Activated T-cell treated with anti-CD3 and anti-CD28 coated beads, Interleukin-2, amount 50 U/mL, for 24 hours (primary cell): ENCODE measurements around the gene CMC4.

Source experiments
- DNase-seq: peaks from one replicate; pipeline ENCODE4 v3.0.0-alpha.2; 2020
- H3K27ac Mint-ChIP-seq: 2 replicates; pipeline ENCODE4 v1.8.0; 2020; ENCODE audit warnings: mild to moderate bottlenecking, mixed read lengths
- H3K27me3 Mint-ChIP-seq: 2 replicates; pipeline ENCODE4 v1.8.0; 2020; ENCODE audit warnings: mixed read lengths
- H3K36me3 Mint-ChIP-seq: 2 replicates; pipeline ENCODE4 v1.8.0; 2020; ENCODE audit warnings: low read depth, mixed read lengths
- H3K4me1 Mint-ChIP-seq: 2 replicates; pipeline ENCODE4 v1.8.0; 2020; ENCODE audit warnings: low read depth, mixed read lengths
- H3K4me3 Mint-ChIP-seq: 2 replicates; pipeline ENCODE4 v1.8.0; 2020; ENCODE audit warnings: mild to moderate bottlenecking, moderate library complexity, mixed read lengths
- H3K9me3 Mint-ChIP-seq: 2 replicates; pipeline ENCODE4 v1.8.0; 2020; ENCODE audit warnings: mixed read lengths

Gene CMC4, protein sequence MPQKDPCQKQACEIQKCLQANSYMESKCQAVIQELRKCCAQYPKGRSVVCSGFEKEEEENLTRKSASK

DNA sequence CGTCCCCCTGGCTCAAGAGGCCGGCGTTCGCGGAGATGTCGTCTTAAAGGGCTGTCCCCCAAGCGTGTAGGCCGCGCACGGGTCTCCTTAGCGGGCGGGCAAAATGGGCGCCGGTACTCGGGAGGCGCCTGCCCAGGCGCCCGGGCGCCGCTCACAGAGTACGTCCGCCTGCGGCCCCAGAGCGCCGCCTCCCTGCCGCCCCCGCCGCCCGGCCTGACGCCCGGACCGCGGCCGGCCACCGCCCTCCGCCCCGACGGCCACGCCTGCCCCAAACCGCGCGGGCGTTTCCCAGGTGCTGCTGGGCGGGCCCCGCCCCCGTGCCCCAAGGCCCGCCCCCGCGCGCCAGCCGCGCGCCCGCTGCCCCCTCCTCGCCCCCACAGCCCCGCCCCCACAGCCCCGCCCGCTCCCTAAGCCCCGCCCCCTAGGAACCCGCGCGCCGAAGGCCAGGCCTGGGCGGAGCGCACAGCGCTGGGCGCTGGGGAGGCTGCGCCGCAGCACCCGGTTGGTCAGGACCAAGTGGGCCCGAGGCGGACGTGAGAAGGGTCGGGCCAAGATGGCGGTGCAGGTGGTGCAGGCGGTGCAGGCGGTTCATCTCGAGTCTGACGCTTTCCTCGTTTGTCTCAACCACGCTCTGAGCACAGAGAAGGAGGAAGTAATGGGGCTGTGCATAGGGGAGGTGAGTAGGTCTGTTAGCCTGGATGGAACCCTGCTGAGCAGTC, at the start of gene CMC4, which contains the start of the genes BRCC3 and MTCP1:
Gene CMC4 (minus strand): TSS at position 162 of the 719 bp plus-strand sequence. CDS start 7,113 bp downstream, outside the sequence.
Gene BRCC3 (plus strand): TSS at position 534 of the 719 bp plus-strand sequence. CDS start 20 bp downstream, at position 554.
Gene MTCP1 (minus strand): TSS at position 162 of the 719 bp plus-strand sequence. CDS start 5,126 bp downstream, outside the sequence.
- peak; percentile 83 for DNase-seq
- peaks cover 46% of the 10 kb centered on the region for H3K4me1 Mint-ChIP-seq
- peak within 1 kb of the TSS; percentile 92 for H3K27ac Mint-ChIP-seq
- no peaks in the 10 kb centered on the region for H3K27me3 Mint-ChIP-seq
- no peaks in the 10 kb centered on the region for H3K9me3 Mint-ChIP-seq
- peaks cover 47% of the 10 kb centered on the region for H3K36me3 Mint-ChIP-seq
- peak within 1 kb of the TSS; percentile 90 for H3K4me3 Mint-ChIP-seq

DNA sequence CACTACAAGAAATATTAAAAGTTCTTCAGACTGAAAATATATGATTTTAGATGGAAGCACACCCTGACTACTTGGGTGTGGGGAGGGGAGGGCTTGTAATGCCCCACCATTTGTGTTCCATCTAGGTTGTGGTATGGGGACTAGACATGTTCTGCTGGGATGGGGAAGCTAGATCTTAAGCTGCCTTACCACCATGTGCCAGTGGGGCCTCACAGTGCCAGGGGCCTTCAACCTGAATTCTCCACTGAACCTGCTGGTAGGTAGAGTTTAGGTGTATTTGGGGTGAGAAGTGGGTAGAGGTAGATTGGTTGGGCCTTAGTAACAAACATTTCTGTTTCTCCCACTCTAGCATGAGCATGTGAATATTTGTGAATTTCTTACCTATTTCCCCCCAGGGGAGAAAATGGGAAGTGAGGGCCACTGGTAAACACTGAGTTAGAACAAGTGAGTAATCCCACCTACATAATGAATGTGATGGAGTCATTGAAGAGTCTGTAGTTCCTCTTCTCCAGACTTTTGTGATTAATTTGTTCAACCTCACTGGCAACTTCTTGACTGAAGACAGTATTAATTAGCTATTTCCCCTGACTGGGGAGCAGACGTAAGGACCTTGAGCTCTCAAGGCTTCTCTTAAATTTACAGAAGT, 44.4 kb upstream of the CMC4 start:
- Mint-ChIP-seq H3K27ac (no peak overlapping the region), H3K27me3 (peaks cover 4% of the 10 kb centered on the region), H3K4me1 (no peaks in the 10 kb centered on the region), H3K4me3 (no peak overlapping the region), H3K9me3 (no peaks in the 10 kb centered on the region), H3K36me3 (peaks cover 63% of the 10 kb centered on the region)
- no peak for DNase-seq

DNA sequence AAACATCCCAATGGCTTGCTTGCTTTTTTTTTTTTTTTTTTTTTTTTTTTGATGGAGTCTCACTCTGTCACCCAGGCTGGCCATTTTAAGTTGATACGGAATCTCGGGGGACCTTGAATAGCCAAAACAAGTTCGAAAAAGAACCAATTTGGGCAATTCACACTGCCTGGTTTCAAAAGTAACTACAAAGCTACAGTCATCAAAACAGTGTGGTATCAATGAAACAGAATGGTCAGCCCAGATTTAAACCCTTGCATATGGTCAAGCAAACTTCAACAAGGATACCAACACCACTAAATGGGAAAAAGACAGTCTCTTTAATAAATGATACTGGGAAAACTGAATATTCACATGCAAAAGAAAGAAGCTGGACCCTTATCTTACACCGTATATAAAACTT, 42.2 kb upstream of the CMC4 start:
- DNase-seq = no peak
- no peak overlapping the region for H3K4me3 Mint-ChIP-seq
- peaks cover 55% of the 10 kb centered on the region for H3K36me3 Mint-ChIP-seq
- no peak overlapping the region for H3K27ac Mint-ChIP-seq
- H3K9me3 Mint-ChIP-seq = no peaks in the 10 kb centered on the region
- peaks cover 11% of the 10 kb centered on the region for H3K4me1 Mint-ChIP-seq
- peaks cover 4% of the 10 kb centered on the region for H3K27me3 Mint-ChIP-seq

DNA sequence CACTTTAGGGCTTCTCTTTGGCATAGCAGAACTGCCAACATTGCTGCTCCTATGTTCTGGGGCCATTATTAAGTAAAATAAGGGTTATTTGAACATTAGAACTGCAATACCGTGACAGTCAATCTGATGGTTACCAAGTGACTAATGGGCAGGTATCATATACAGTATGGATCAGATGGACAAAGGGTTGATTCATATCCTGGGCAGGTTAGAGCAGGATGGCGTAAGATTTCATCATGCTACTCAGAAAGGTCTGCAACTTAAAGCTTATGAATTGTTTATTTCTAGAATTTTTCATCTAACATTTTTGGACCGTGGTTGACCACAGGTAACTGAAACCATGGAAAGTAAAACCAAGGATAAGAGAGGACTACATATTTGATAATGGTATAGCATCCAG, 41.2 kb upstream of the CMC4 start:
- Mint-ChIP-seq H3K36me3 (peaks cover 57% of the 10 kb centered on the region), H3K27ac (no peak overlapping the region), H3K4me3 (no peak overlapping the region)

DNA sequence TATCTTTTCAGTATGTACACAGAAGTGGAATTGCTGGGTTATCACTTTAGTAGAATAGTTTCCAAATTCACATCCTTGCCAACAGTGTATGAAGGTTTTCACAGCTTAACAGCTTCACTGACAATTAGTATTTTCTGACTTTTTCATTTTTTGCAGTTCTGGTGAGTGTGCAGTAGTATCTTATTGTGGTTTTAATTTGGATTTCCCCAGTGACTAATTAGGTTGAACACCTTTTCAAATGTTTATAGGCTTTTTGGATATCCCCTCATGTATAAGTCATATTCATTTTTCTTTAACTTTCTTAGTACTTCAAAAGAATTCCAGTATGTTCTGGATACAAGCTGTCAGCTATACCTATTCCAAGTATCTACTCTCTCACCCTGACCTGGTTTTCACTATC, 37.5 kb upstream of the CMC4 start:
- peak overlapping the region; percentile 11 for H3K27ac Mint-ChIP-seq

More for the DNA sequence above, 41.2 kb upstream of the CMC4 start:
- DNase-seq = no peak
- H3K27me3 Mint-ChIP-seq = peaks cover 4% of the 10 kb centered on the region
- peaks cover 18% of the 10 kb centered on the region for H3K4me1 Mint-ChIP-seq
- H3K9me3 Mint-ChIP-seq = no peaks in the 10 kb centered on the region

DNA sequence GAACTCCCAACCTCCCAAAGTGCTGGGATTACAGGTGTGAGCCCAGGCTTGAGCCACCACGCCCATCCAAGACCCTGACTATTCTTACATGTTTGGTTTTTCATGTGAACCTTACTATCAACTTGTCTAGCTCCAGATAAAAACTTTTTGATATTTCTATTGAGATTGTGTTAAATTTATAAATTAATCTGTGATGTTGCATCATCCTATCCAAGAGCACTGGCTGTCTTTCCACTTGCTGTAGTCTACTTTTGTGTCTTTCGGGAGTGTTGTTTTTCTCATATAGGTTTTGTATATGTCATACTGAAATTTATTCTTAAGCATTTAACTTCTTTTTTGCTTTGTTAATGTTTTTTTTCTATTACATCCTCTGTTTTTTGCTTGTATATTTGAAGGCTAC, 35.0 kb upstream of the CMC4 start:
- peaks cover 26% of the 10 kb centered on the region for H3K4me1 Mint-ChIP-seq
- peaks cover 46% of the 10 kb centered on the region for H3K36me3 Mint-ChIP-seq
- no peaks in the 10 kb centered on the region for H3K9me3 Mint-ChIP-seq
- H3K27me3 Mint-ChIP-seq = peaks cover 4% of the 10 kb centered on the region
- DNase-seq = no peak
- no peak overlapping the region for H3K4me3 Mint-ChIP-seq
- no peak overlapping the region for H3K27ac Mint-ChIP-seq

More for the DNA sequence above, 37.5 kb upstream of the CMC4 start:
- H3K36me3 Mint-ChIP-seq = peaks cover 50% of the 10 kb centered on the region
- peaks cover 18% of the 10 kb centered on the region for H3K4me1 Mint-ChIP-seq
- no peaks in the 10 kb centered on the region for H3K9me3 Mint-ChIP-seq
- peaks cover 4% of the 10 kb centered on the region for H3K27me3 Mint-ChIP-seq
- H3K4me3 Mint-ChIP-seq = no peak overlapping the region
- DNase-seq = no peak

DNA sequence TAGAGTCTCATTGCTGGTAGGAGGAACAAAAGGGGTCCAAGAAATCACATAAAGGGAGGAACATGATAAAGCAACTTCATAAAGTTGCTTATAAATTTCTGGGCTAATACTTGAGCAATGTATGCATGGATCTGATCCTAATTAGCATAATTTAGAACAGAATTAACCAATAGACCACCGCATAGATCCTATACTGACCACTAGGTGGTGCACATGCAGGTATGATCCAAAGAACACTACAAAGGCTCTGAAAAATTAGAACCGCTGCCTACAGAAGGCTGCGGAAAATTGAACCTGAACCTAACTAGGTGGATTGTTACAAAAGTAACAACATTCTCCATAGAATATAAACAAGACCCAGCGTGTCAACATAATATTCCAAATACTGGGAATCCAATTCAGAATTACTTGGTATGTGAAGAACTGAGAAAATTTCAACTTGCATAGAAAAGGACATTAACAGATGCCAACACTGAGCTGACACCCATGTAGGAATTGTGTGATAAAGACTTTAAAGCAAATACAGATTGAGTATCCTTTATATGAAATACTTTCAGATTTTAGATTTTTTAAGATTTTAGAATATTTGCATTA, 23.6 kb upstream of the CMC4 start:
- Mint-ChIP-seq H3K27ac (no peak overlapping the region), H3K36me3 (peaks cover 62% of the 10 kb centered on the region), H3K4me1 (peaks cover 7% of the 10 kb centered on the region), H3K4me3 (no peak overlapping the region), H3K27me3 (peaks cover 3% of the 10 kb centered on the region), H3K9me3 (peaks cover 2% of the 10 kb centered on the region)
- no peak for DNase-seq

DNA sequence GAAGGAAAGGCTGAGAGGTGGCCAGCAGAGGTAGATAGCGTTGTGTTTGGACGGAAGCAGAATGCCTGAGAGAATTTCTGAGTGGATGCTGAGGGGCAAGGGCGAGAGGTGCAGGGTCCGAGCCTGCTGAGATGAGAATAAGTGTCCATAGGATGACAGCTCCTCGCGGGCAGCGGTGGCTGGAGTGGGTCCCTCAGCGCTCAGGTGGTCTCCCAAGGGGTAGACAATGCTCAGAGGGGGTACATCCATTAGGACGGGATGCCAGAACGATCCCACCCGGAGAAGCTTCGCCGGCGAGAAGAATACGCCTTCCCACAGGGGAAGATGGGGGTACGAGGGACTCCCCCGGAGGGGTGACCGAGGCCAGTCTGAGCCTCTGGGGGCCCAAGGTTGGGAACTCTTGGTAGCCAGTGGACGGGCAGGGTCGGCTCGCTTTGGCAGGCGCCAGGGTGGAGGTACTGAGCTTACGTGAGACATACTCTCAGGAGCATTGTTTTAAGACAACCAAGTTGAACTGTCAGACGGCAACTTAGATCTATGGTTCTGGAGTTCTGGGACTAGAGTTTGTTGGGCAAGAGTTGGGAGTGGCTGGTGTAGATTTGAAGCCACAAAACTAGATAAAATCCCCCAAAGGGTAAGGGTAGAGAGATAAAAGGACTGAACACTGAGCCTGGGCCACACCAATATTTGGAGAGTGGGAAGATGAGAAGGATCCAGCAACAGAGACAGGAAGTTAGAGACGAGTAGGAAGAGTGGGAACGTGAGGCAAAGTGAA, 16.2 kb upstream of the CMC4 start:
- Mint-ChIP-seq H3K4me3 (no peak overlapping the region), H3K27me3 (no peaks in the 10 kb centered on the region), H3K9me3 (no peaks in the 10 kb centered on the region), H3K4me1 (no peaks in the 10 kb centered on the region), H3K36me3 (peaks cover 51% of the 10 kb centered on the region), H3K27ac (no peak overlapping the region)
- DNase-seq = no peak

DNA sequence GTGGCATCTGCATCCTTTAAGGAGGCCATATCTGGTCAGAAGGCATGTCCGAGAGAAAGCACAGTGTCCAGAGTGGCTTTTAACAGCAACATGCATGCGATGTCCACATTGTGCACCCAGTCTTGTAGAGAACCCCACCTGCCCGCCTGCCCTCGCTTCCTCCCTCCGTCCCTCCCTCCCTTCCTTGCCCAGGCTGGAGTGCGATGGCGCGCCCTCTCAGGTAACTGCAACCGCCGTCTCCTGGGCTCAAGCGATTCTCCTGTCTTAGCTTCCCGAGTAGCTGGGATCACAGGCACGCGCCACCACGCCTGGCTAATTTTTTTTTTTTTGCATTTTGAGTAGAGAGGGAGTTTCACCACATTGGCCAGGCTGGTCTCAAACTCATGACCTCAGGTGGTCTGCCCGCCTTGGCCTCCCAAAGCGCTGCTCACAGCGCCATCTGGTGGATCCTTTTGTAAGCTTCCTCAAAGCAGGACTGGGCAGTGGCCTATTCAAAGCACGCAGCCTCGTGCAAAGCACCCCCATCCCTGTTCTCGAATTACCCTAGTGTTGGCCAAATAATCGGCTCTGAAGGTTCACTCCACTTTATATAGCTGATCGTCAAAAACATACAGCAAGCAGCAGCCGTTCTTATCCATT, 15.4 kb upstream of the CMC4 start:
- H3K4me3 Mint-ChIP-seq = no peak overlapping the region
- DNase-seq = peak; percentile 49
- no peaks in the 10 kb centered on the region for H3K4me1 Mint-ChIP-seq
- H3K36me3 Mint-ChIP-seq = peaks cover 47% of the 10 kb centered on the region
- H3K9me3 Mint-ChIP-seq = no peaks in the 10 kb centered on the region
- no peaks in the 10 kb centered on the region for H3K27me3 Mint-ChIP-seq
- H3K27ac Mint-ChIP-seq = no peak overlapping the region

DNA sequence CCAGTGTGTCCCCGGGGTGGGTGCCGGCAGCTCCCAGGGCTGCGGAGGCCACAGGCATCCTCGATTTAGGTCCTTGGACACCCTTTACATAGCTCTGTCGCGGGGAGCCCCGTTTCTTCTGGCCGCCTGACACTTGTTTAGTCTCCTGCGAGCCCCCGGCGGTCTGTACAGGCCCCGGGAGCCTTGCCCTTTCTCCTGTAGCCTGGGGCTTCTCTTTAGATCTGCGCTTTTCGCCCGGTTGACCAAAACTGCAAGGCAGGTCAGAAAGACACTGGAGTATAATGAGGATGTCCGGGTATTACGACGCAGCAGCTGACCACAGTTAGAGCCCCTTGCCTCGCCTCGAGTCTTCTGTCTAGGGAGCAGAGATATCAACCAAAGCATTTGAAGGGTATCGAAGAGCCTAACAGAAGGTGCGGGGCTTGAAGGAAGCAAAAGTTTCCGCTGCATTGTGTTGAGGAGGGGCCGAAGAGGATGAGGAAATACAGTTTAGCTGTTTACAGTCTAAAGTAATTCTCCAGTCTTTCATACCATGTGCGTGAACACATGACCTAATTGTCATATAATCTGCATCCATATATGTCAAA, 851 bp upstream of the CMC4 start:
- Mint-ChIP-seq H3K27ac (peak overlapping the region; percentile 92), H3K4me3 (peak overlapping the region; percentile 90), H3K27me3 (no peaks in the 10 kb centered on the region), H3K9me3 (no peaks in the 10 kb centered on the region), H3K36me3 (peaks cover 51% of the 10 kb centered on the region), H3K4me1 (peaks cover 46% of the 10 kb centered on the region)
- DNase-seq = no peak

DNA sequence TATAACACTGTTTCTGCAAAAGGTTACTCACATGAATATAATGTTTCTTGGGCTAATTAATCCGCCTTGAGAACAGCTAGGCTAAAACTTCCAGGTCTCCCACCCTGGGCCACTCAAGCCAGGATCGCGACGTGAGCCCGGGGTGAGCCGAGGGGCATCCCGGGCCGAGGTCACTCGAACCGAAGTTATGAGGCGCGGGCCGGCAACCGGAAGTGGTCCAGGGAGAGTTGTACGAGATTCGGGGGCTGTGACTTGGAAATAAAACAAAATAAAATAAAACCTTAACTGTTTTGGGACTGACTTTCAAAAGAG, 317 bp downstream of the CMC4 start:
- DNase-seq = no peak
- H3K4me3 Mint-ChIP-seq = peak overlapping the region; percentile 79

DNA sequence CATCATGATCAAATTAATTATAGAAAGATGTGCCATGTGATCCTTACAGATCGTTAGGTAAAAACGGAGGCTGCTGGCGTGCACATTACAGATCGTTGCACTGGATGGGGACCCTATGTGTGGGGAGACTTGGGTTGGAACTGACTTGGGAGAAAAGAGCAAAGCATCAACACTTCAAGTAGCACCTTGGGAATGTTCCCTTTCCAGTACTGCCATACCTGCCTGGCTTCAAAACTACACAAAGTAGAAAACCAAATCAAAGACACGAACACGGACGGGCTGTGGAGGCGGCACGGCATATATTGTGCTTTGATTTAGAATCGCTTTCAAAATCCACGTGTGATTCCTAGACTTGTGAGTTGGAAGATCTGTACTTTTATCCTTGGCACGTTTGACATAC, 898 bp downstream of the CMC4 start:
- no peak for DNase-seq
- peaks cover 2% of the 10 kb centered on the region for H3K27me3 Mint-ChIP-seq
- peaks cover 37% of the 10 kb centered on the region for H3K36me3 Mint-ChIP-seq
- peak overlapping the region; percentile 79 for H3K4me3 Mint-ChIP-seq
- peak overlapping the region; percentile 56 for H3K27ac Mint-ChIP-seq
- H3K9me3 Mint-ChIP-seq = no peaks in the 10 kb centered on the region
- H3K4me1 Mint-ChIP-seq = peaks cover 44% of the 10 kb centered on the region

More for the DNA sequence above, 317 bp downstream of the CMC4 start:
- H3K27me3 Mint-ChIP-seq = peaks cover under 1% of the 10 kb centered on the region
- H3K27ac Mint-ChIP-seq = peak overlapping the region; percentile 88
- H3K9me3 Mint-ChIP-seq = no peaks in the 10 kb centered on the region
- H3K36me3 Mint-ChIP-seq = peaks cover 43% of the 10 kb centered on the region
- peaks cover 46% of the 10 kb centered on the region for H3K4me1 Mint-ChIP-seq

DNA sequence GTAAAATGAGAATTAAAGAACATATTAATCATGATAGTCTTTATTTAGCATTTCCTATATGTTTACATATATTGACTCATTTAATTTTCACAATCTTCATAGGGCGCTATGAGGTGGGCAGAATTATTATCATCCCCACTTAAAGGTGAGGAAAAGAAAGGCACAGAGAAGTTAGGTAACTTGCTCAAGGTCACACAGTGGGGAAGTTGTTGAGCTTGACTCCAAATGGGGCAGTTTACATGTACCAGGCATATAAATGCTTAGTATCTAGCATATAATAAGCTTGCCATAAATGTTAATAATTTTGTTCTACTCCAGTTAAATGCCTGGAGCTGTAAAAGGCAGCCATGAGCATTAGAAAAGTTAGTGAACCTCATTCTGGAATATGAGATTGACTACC, 1.5 kb downstream of the CMC4 start:
- H3K27me3 Mint-ChIP-seq = peaks cover 2% of the 10 kb centered on the region
- H3K36me3 Mint-ChIP-seq = peaks cover 36% of the 10 kb centered on the region
- peaks cover 44% of the 10 kb centered on the region for H3K4me1 Mint-ChIP-seq
- H3K9me3 Mint-ChIP-seq = no peaks in the 10 kb centered on the region
- peak overlapping the region; percentile 79 for H3K4me3 Mint-ChIP-seq
- H3K27ac Mint-ChIP-seq = no peak overlapping the region
- DNase-seq = no peak
